Gastroesophageal sphincter (tissue), 4 donors: ENCODE results near the gene LFNG. TPM values are rescaled to one million over a fixed set of nuclear protein-coding genes. Genes with fewer than 3 reads are reported as not detected.

Source experiments
- ATAC-seq: fragments of 150-250 bp; one replicate; pipeline ENCODE4 v1.9.1; 2016; ENCODE audit warnings: mild to moderate bottlenecking, moderate library complexity
- H3K27ac ChIP-seq, 4 donors: fragments of 200-600 bp; sonication (generic) in 3 of 4; 1 replicate in 3 of 4; 2 replicates in 1 of 4; pipeline ENCODE4 v1.5.1; 2016 to 2019
- H3K27me3 ChIP-seq: fragments of 200-600 bp; sonication (generic); one replicate; pipeline ENCODE4 v1.5.1; 2019
- H3K36me3 ChIP-seq, 2 donors: fragments of 200-600 bp; sonication (generic); one replicate each; pipeline ENCODE4 v1.5.1; 2019; ENCODE audit warnings: control low read depth in 1 of 2
- H3K4me1 ChIP-seq, 3 donors: fragments of 200-600 bp; sonication (generic); 1 replicate in 2 of 3; 2 replicates in 1 of 3; pipeline ENCODE4 v1.5.1; 2016 to 2019; ENCODE audit warnings: control low read depth in 2 of 3
- H3K4me3 ChIP-seq, 2 donors: fragments of 200-600 bp; sonication (generic); one replicate each; pipeline ENCODE4 v1.5.1; 2019; ENCODE audit warnings: mild to moderate bottlenecking in 1 of 2, moderate library complexity in 1 of 2
- H3K9me3 ChIP-seq, 3 donors: fragments of 200-600 bp; sonication (generic); one replicate each; pipeline ENCODE4 v1.5.1; 2017 to 2019; ENCODE audit warnings: control low read depth in 2 of 3
- CTCF ChIP-seq, 4 experiments: fragments of 200-600 bp in 2 of 4; fragments of 450-650 bp in 2 of 4; sonication (generic) in 1 of 4; IDR thresholded peaks; one replicate each; pipeline ENCODE4 v1.5.1; 2017 to 2019; ENCODE audit warnings: antibody characterized with exemption in 4 of 4, mild to moderate bottlenecking in 2 of 4, moderate library complexity in 2 of 4
- EP300 ChIP-seq: sonication (generic); formaldehyde crosslinking; IDR thresholded peaks from one replicate; pipeline ENCODE4 v1.6.1; 2017; ENCODE audit warnings: antibody characterized with exemption, mild to moderate bottlenecking
- POLR2A ChIP-seq, 2 donors: fragments of 450-650 bp; IDR thresholded peaks; one replicate each; pipeline ENCODE4 v1.6.1; 2017; ENCODE audit warnings: antibody characterized with exemption in 2 of 2, mild to moderate bottlenecking in 2 of 2, moderate library complexity in 1 of 2
- POLR2AphosphoS5 ChIP-seq: sonication (generic); formaldehyde crosslinking; IDR thresholded peaks from one replicate; pipeline ENCODE4 v1.6.1; 2017; ENCODE audit warnings: antibody characterized with exemption
- WGBS, 2 donors: methylation state at CpG; one replicate each; pipeline ENCODE4 v1.1.5; 2018; ENCODE audit warnings: low coverage in 1 of 2; 5-methylcytosine and 5-hydroxymethylcytosine counted together
- total RNA-seq, 4 donors: library from RNA; depleted of rRNA; stranded (reverse); fragments of >200 nt; gene quantifications; one replicate each; pipeline ENCODE4 v1.1.0, GENCODE V29; 2016

The LFNG gene
- total RNA-seq, 4 donors from 2014 or later, result 4.4 to 9.8 (median 8.4) TPM

- Histone ChIP-seq H3K4me3 (no peak overlapping the region), H3K36me3 (no peaks in the 10 kb centered on the region), H3K9me3 (no peaks in the 10 kb centered on the region), H3K27me3 (peaks cover 19% of the 10 kb centered on the region), H3K4me1 (peaks cover 0 to 44% (median 26%) of the 10 kb centered on the region in 3 donors), H3K27ac (no peak overlapping the region)
- TF ChIP-seq EP300 (no peak), CTCF (IDR thresholded peaks at IDR 0.05) (no peak), POLR2AphosphoS5 (no peak), POLR2A (IDR thresholded peaks at IDR 0.05) (no peak)
- ATAC-seq, result no peak
- WGBS, 2 donors, result no CpG with 5 or more reads among the region's 15 CpGs
These were observed 4.0 kb upstream of the LFNG start for GRCh38 chr7:2515424-2516193.

DNA sequence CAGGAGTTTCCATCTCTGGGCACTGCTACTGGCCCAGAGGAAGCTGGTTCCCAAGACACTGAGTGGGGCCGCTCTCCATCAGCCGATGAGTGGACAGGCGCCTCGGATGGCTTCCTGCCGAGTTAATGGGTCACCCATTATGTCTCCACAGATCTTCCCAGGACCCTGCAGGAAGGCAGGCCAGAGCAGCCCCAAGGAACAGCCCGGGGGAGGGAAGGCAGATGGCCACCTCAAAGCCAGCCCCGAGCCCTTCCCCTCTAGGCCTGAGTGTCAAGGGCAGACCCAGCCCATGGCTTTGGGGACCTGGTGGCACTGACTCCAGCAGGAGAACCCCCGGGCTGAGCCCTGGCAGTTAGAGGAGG lies 3.4 kb upstream of the LFNG start:
- H3K4me3 ChIP-seq, result no peak overlapping the region
- WGBS, 2 donors, result no CpG with 5 or more reads among the region's 8 CpGs
- no peaks in the 10 kb centered on the region for H3K36me3 ChIP-seq
- H3K4me1 ChIP-seq, result peaks cover 0 to 44% (median 27%) of the 10 kb centered on the region in 3 donors
- peaks cover 24% of the 10 kb centered on the region for H3K27me3 ChIP-seq
- TF ChIP-seq POLR2A (IDR thresholded peaks at IDR 0.05) (no peak), EP300 (no peak), POLR2AphosphoS5 (no peak), CTCF (IDR thresholded peaks at IDR 0.05) (no peak)
- H3K9me3 ChIP-seq, result no peaks in the 10 kb centered on the region
- no peak overlapping the region for H3K27ac ChIP-seq
- no peak for ATAC-seq

DNA sequence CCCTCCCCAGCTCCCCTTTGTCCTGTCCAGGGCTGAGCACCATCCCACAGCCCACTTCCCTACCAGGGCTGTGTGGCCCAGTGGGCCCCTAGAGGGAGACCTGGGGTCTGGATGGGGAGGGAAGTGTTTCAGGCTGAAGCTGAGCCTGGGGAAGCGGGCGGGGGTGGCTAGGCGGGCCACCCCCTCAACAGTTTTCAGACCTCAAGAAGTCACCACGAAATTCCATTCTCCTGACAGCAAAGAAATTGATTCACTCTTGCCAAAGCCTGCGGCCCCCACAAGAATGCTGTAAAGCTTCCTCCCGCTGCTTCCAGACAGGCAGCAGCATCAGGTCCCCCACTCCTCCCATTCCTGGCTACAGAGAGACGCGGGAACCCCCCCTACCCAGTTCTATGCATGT lies 2.5 kb upstream of the LFNG start:
- Histone ChIP-seq H3K36me3 (no peaks in the 10 kb centered on the region), H3K4me1 (peaks cover 0 to 44% (median 26%) of the 10 kb centered on the region in 3 donors), H3K27ac (no peak overlapping the region), H3K27me3 (peaks cover 33% of the 10 kb centered on the region), H3K9me3 (no peaks in the 10 kb centered on the region), H3K4me3 (no peak overlapping the region)
- 45% methylated on average over 6 of the region's 8 CpGs; no CpG with 5 or more reads in 1 of the 2 donors for WGBS, 2 donors
- TF ChIP-seq CTCF (IDR thresholded peaks at IDR 0.05), result no peak
- no peak for TF ChIP-seq POLR2A (IDR thresholded peaks at IDR 0.05)
- no peak for TF ChIP-seq POLR2AphosphoS5
- ATAC-seq, result no peak

GRCh38 chr7:2517678-2518507 lies 1.7 kb upstream of the LFNG start:
- TF ChIP-seq EP300, result no peak
- TF ChIP-seq CTCF (IDR thresholded peaks at IDR 0.05), result no peak
- TF ChIP-seq POLR2A (IDR thresholded peaks at IDR 0.05), result no peak
- no peak for TF ChIP-seq POLR2AphosphoS5
- H3K36me3 ChIP-seq, result no peaks in the 10 kb centered on the region
- ATAC-seq, result no peak
- no peak overlapping the region for H3K4me3 ChIP-seq
- H3K4me1 ChIP-seq, result peaks cover 0 to 43% (median 20%) of the 10 kb centered on the region in 3 donors
- H3K27me3 ChIP-seq, result peaks cover 41% of the 10 kb centered on the region
- no peaks in the 10 kb centered on the region for H3K9me3 ChIP-seq
- no peak overlapping the region for H3K27ac ChIP-seq
- 56 to 60% methylated on average over 10 to 12 of the region's 18 CpGs for WGBS, 2 donors
